SK-N-SH (cell line): Measurements from ENCODE around the gene NGB.

ENCODE experiments used
- CTCF ChIP-seq: fragments of 200-600 bp; sonication (generic); IDR thresholded peaks from 2 replicates; pipeline ENCODE4 v1.6.1; 2017; ENCODE audit warnings: antibody characterized with exemption, mild to moderate bottlenecking, moderate library complexity
- EP300 ChIP-seq, 2 experiments: IDR thresholded peaks; 2 replicates each; pipeline versions ENCODE4 v1.4.0 to v1.6.1; 2012; ENCODE audit warnings: borderline replicate concordance in 1 of 2, low read depth in 1 of 2, low read length in 1 of 2
- EZH2phosphoT487 ChIP-seq: fragments of 200-600 bp; sonication (generic); IDR thresholded peaks from 2 replicates; pipeline ENCODE4 v1.6.1; 2017; ENCODE audit warnings: low read depth, mixed run types, mild to moderate bottlenecking, antibody characterized with exemption, moderate library complexity, borderline replicate concordance

- TF ChIP-seq EP300 (IDR thresholded peaks at IDR 0.05; ENCODE audit: borderline replicate concordance in 1 of 2, low read depth in 1 of 2, low read length in 1 of 2) (no peak), CTCF (no peak), EZH2phosphoT487 (no peak)
These were observed 46.8 kb downstream of the NGB start for GRCh38 chr14:77224212-77224611.
